Midbrain (tissue), 1 donor: Measurements from ENCODE around the gene ITGA5.
A peak's percentile ranks its signal among the peaks of the same experiment; 100 is the strongest.

ENCODE experiments used
- DNase-seq: peaks from one replicate; lab custom pipeline; 2025; lab: John Stamatoyannopoulos, UW

The ITGA5 gene

GRCh38 chr12:54389134-54389508 is 29.9 kb downstream of the ITGA5 start:
- no peak for DNase-seq

GRCh38 chr12:54388237-54389133 is 30.6 kb downstream of the ITGA5 start:
- no peak for DNase-seq

DNA sequence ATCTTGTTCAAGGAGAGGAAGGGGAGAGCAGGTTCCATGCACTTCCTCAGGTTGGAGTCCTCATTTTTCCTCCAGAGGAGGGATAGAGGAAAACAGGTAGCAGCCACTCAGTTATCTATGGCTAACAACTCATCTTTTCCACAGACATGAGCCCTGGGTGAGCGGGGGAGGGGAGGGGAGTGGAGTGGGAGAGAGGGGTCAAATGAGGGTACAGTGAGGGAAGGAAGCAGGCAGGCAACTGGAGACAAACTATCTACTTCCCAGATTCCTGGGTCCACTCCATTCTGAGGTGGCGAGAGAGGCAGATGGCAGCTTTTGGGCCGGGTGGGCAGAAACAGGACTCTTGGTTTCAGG is 32.0 kb downstream of the ITGA5 start:
- DNase-seq: no peak

GRCh38 chr12:54386403-54387113 is 32.5 kb downstream of the ITGA5 start:
- DNase-seq: no peak

DNA sequence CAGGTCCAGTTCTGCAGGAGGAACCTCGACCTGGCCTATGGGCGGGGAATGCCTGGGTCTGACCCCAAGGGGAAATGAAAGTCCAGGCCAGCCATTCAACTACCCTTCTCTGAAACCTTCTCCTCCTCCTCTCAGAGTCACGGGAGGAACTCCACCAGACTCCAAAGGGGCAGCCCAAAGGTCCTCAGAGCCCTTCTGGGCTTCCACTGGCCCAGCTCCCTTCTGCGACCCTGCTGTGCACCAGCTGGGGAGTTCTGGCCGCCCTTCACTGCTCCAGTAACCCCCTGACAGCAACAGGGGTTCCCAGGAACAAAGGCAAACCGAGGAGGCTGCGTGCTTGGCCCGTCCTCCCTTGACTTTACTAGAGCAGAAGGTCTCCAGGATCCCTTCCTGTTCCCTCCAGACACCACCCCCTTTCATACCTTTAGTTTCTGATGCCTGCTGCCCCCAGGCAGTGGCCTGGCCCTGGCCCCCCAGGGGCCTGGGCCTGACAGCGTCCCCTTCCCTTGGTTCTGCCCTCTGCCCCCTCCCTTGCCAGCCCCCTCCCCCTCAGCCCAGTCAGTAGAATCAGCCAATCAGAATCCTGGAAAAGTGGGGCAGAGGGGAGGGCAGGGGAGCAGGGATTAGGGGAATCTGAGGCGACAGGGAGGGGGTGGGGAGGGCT is 33.7 kb downstream of the ITGA5 start:
- DNase-seq: peak; percentile 71

- peak; percentile 54 for DNase-seq
These were observed 34.5 kb downstream of the ITGA5 start, which contains the start of gene ZNF385A for GRCh38 chr12:54384591-54385041. TSS of gene ZNF385A (minus strand) at chr12:54384733. CDS start at chr12:54384514, 219 bp downstream.

DNA sequence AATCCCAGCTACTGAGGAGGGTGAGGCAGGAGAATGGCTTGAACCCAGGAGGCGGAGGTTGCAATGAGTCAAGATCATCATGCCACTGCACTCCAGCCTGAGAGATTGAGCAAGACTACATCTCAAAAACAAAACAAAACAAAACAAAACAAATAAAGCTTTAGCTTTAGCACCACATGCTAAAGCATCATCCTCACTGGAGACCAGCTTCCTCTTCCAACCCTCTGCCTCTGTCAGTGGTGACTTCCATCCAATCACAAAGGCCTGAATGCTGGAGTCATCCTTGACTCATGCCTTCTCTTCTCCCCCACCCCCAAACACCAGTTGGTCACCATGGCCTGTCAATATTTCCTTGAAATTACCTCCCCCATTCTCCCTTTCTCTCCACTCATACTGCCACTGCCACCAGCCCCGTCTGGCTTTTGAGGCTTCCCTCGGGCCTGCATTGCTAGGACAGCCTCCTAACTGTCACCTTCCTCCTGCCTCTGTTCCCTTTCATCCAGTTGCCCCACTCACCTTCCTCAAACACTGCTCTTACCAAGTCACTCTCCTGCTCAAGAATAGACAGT is 35.9 kb downstream of the ITGA5 start:
- no peak for DNase-seq

DNA sequence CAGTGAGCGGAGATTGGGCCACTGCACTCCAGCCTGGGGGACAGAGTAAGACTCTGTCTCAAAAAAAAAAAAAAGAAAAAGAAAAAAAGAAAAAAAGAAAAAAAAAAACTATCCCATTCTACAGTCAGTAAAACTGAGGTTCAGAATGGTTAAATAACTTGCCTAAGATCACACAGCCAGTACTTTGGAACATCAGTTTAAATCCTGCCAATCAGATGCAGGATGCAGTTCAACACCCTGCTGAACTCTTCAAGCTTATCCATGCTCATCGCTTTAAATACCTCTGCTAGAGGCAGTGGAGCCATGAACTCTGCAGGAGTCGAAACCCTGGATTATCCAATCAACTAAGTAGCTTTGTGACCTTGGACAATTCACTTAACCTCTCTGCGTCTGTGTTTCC is 37.9 kb downstream of the ITGA5 start:
- DNase-seq: no peak

- peak; percentile 89 for DNase-seq
These were observed 39.5 kb downstream of the ITGA5 start for GRCh38 chr12:54379398-54380201.

DNA sequence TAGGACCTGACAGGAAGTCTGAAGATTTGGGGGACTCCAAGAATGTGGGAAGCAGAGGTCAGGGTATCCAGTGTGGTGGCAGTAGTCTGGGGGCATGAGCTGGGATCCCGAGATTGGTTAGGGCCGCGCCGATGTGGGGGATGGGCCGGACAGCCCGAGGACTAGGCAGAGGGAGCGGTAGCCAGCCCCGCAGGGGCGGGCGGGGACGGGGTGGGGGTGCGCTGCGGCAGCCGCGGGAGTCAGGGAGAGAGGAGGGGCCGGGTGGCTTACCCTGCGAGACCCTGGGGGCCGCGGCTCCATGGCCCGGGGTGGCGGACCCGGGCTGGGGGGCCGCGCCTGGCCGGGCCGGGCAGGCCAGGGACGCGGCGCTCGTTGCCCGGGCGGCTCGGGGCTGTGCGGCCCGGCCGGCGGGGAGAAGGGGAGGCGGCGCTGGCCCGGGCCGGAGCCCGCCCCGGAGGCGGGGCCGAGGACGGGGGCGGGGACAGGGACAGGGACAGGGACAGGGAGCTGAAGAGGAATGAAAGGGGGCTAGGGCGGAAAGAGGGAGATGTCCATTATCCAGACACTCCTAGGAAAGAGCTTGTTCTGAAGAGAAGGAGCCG is 40.2 kb downstream of the ITGA5 start:
- DNase-seq: peak; percentile 60

- no peak for DNase-seq
These were observed 41.1 kb downstream of the ITGA5 start for GRCh38 chr12:54377797-54378515.

GRCh38 chr12:54377007-54377406 is 42.1 kb downstream of the ITGA5 start:
- DNase-seq: no peak

DNA sequence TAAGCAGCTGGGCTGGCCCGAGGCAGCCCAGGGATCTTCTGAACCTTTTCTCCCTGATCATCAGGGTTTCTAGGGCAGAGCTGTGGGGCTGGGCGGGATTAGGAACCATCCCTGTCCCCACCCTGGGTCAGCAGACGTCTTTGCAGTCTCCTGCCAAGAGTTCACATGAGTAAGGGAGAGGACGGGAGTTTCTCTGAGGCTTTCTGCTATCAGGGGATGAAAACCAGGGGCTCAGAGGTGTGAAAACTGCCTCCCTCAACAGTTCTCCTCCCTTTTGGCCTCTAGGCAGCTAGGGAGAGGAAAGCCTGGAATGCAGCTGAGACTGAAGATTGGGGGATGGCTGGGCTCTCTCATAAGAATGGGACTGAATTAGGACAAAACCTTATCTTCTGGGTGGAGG is 42.5 kb downstream of the ITGA5 start:
- no peak for DNase-seq

DNA sequence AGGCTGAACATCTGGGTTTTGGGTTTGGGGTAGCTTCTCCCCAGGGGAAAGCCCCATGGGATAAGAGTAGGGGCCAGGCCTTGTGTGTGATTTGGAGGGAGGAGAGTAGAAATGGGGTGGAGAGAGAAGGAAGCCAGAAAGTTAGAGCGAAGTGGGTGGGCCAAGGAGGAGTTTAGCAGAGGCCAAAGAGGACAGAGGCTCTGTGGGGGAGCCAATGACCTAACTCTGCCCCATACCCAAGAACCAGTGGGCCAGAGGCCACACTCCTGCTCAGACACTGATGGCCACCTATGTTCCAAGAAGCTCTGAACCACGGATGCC is 43.8 kb downstream of the ITGA5 start:
- no peak for DNase-seq

- no peak for DNase-seq
These were observed 44.4 kb downstream of the ITGA5 start for GRCh38 chr12:54374562-54375258.

GRCh38 chr12:54373649-54374561 is 45.2 kb downstream of the ITGA5 start:
- no peak for DNase-seq

- no peak for DNase-seq
These were observed 46.8 kb downstream of the ITGA5 start for GRCh38 chr12:54372113-54372806.
